A549 (cell line): Measurements from ENCODE around the gene C1QL3. TPM values are rescaled to one million over a fixed set of nuclear protein-coding genes. Genes with fewer than 3 reads are reported as not detected.

ENCODE experiments used
- ATAC-seq, 2 experiments: fragments of 200-7000 bp in 1 of 2; fragments of >200 bp in 1 of 2; cut with Nextera tagmentation in 1 of 2; cut with Tn5 transposase in 1 of 2; 3 replicates each; pipeline versions ENCODE4 v1.8.0 to v1.9.1; 2018 to 2020; ENCODE audit warnings: mild to moderate bottlenecking in 1 of 2, moderate library complexity in 1 of 2
- CTCF ChIA-PET: fragments of 300-600 bp; sonication (Branson Sonifier 250); formaldehyde crosslinking; extraction: SDS; loops from one replicate; lab custom pipeline; 2021; ENCODE audit warnings: antibody characterized with exemption, inconsistent platforms; lab: Yijun Ruan, JAX
- POLR2A ChIA-PET: fragments of 350-600 bp; formaldehyde crosslinking; extraction: SDS; loops from one replicate; lab custom pipeline; 2021; ENCODE audit warnings: antibody characterized with exemption, inconsistent platforms; lab: Yijun Ruan, JAX
- DNase-seq, 2 experiments: peaks; one replicate each; pipeline versions ENCODE4 v3.0.0 to v3.0.0-alpha.2; 2011 to 2016; ENCODE audit warnings: low read depth in 1 of 2, low spot score in 1 of 2
- FAIRE-seq: peaks from 2 replicates; lab custom pipeline; 2011; peaks lifted over from hg19 to GRCh38; lab: Jason Lieb, UNC
- H3K27ac ChIP-seq, 2 experiments: fragments of >200 bp; sonication (Bioruptor Twin); formaldehyde crosslinking; 3 replicates each; pipeline ENCODE4 v1.5.1; 2016 to 2017
- H3K4me1 ChIP-seq: fragments of >200 bp; sonication (Bioruptor Twin); formaldehyde crosslinking; 3 replicates; pipeline ENCODE4 v1.6.1; 2016
- H3K4me2 ChIP-seq: fragments of >200 bp; sonication (Bioruptor Twin); formaldehyde crosslinking; 3 replicates; pipeline ENCODE4 v1.6.1; 2016
- H3K4me3 ChIP-seq: fragments of >200 bp; sonication (Bioruptor Twin); formaldehyde crosslinking; 3 replicates; pipeline ENCODE4 v1.5.1; 2016
- H3K9me3 ChIP-seq: fragments of >200 bp; sonication (Bioruptor Twin); formaldehyde crosslinking; 3 replicates; pipeline ENCODE4 v1.6.1; 2016
- CBX2 ChIP-seq: fragments of 200-600 bp; sonication (generic); IDR thresholded peaks from 2 replicates; pipeline ENCODE4 v1.6.1; 2016; ENCODE audit warnings: low read depth, mild to moderate bottlenecking, borderline replicate concordance
- CTCF ChIP-seq: fragments of >200 bp; sonication (Bioruptor Twin); formaldehyde crosslinking; IDR thresholded peaks from 3 replicates; pipeline ENCODE4 v1.5.1; 2016
- E2F6 ChIP-seq: IDR thresholded peaks from 2 replicates; pipeline ENCODE4 v1.6.1; 2012; ENCODE audit warnings: low read depth, borderline replicate concordance
- HDAC2 ChIP-seq: fragments of 200-600 bp; sonication (generic); IDR thresholded peaks from 2 replicates; pipeline ENCODE4 v1.6.1; 2016
- JUN ChIP-seq, 2 experiments: fragments of >200 bp; sonication (Bioruptor Twin); formaldehyde crosslinking; IDR thresholded peaks; 2 replicates in 1 of 2; 3 replicates in 1 of 2; pipeline ENCODE4 v1.6.1; 2016 to 2017
- KDM1A ChIP-seq: fragments of 200-600 bp; sonication (generic); IDR thresholded peaks from 2 replicates; pipeline ENCODE4 v1.6.1; 2016; ENCODE audit warnings: low read depth, mild to moderate bottlenecking
- KDM5A ChIP-seq: fragments of 200-600 bp; sonication (generic); IDR thresholded peaks from 2 replicates; pipeline ENCODE4 v1.6.1; 2016; ENCODE audit warnings: antibody characterized with exemption, mild to moderate bottlenecking
- NPAS2 ChIP-seq: fragments of 250-450 bp; sonication (Bioruptor Pico); IDR thresholded peaks from 2 replicates; pipeline ENCODE4 v1.8.0; 2022; ENCODE audit warnings: mild to moderate bottlenecking, moderate library complexity, borderline replicate concordance
- RAD21 ChIP-seq, 2 experiments: fragments of >200 bp in 1 of 2; sonication (Bioruptor Twin) in 1 of 2; formaldehyde crosslinking in 1 of 2; IDR thresholded peaks in 1 of 2; conservative IDR thresholded peaks in 1 of 2; 2 replicates in 1 of 2; 3 replicates in 1 of 2; pipeline ENCODE4 v1.6.1; 2012 to 2018; ENCODE audit warnings: inconsistent platforms in 1 of 2
- RNF2 ChIP-seq: fragments of 200-600 bp; sonication (generic); IDR thresholded peaks from 2 replicates; pipeline ENCODE4 v1.6.1; 2016; ENCODE audit warnings: low read depth, mild to moderate bottlenecking, antibody characterized with exemption, moderate library complexity, borderline replicate concordance
- SMC3 ChIP-seq: fragments of >200 bp; sonication (Bioruptor Twin); formaldehyde crosslinking; IDR thresholded peaks from 3 replicates; pipeline ENCODE4 v1.6.1; 2018; ENCODE audit warnings: inconsistent platforms
- TFCP2L1 ChIP-seq: fragments of 250-450 bp; sonication (Bioruptor Pico); IDR thresholded peaks from 2 replicates; pipeline ENCODE4 v1.5.0; 2021; ENCODE audit warnings: mild to moderate bottlenecking
- ZC3H11A ChIP-seq: fragments of 450-650 bp; IDR thresholded peaks from 2 replicates; pipeline ENCODE4 v1.6.1; 2014; ENCODE audit warnings: antibody characterized with exemption, mild to moderate bottlenecking
- ZSCAN20 ChIP-seq: fragments of 250-450 bp; sonication (Bioruptor Pico); IDR thresholded peaks from 2 replicates; pipeline ENCODE4 v1.8.0; 2022; ENCODE audit warnings: mild to moderate bottlenecking, moderate library complexity
- WGBS: methylation state at CpG from one replicate; pipeline ENCODE4 v1.1.6; 2017; ENCODE audit errors: missing lambda C conversion rate; 5-methylcytosine and 5-hydroxymethylcytosine counted together
- polyA plus RNA-seq, 4 experiments: library from polyadenylated mRNA; depleted of rRNA in 3 of 4; stranded (reverse); fragments of >200 nt; fragmentation: RNase III in 1 of 4; extraction: RNeasy Plus Mini Kit Qiagen cat#74134 plus additional on column Dnase treatment in 1 of 4; gene quantifications; 2 replicates in 3 of 4; 3 replicates in 1 of 4; pipeline ENCODE4 v1.2.3, GENCODE V29; 2011 to 2017

The C1QL3 gene
- polyA plus RNA-seq, 2 of the 4 experiments (the other 2 are of a cell fraction), result not detected

- TF ChIP-seq CTCF, result no peak
- TF ChIP-seq, all 56 proteins: peak for 0
Observed at GRCh38 chr10:16520900-16521299, 779 bp downstream of the C1QL3 start (continued).

- no peak overlapping the region for H3K27ac ChIP-seq
- ChIA-PET CTCF (interaction anchor here (2.6 kb wide), 1 partner anchor 24 kb away, joined by 6 read pairs; no protein-coding TSS in a partner anchor), POLR2A (no interaction called here)
- no peaks in the 10 kb centered on the region for H3K4me1 ChIP-seq
- ATAC-seq (no peak), FAIRE-seq (no peak), DNase-seq (no peak)
- WGBS, result 96% methylated on average over 83 of the region's 104 CpGs
- no peak for TF ChIP-seq HDAC2
- H3K4me2 ChIP-seq, result no peak overlapping the region
- no peaks in the 10 kb centered on the region for H3K9me3 ChIP-seq
- no peak overlapping the region for H3K4me3 ChIP-seq
Observed at GRCh38 chr10:16519908-16520861, 1.5 kb downstream of the C1QL3 start.

- Histone ChIP-seq H3K4me1 (no peaks in the 10 kb centered on the region), H3K4me2 (no peak overlapping the region), H3K4me3 (no peak overlapping the region), H3K27ac (no peak overlapping the region), H3K9me3 (no peaks in the 10 kb centered on the region)
- POLR2A ChIA-PET, result no interaction called here
- CTCF ChIA-PET, result interaction anchor here (0.7 to 2.6 kb wide), 4 partner anchors 19 to 617 kb away, joined by 3 to 6 read pairs (median 3); no protein-coding TSS in a partner anchor
- no peak for DNase-seq
- FAIRE-seq, result no peak
- no peak for TF ChIP-seq CBX2
- TF ChIP-seq RNF2, result no peak
- no peak for TF ChIP-seq NPAS2 (CRISPR knock-in tag)
- TF ChIP-seq JUN (IDR thresholded peaks at IDR 0.05), result no peak
- TF ChIP-seq E2F6, result no peak
- no peak for TF ChIP-seq KDM1A
- WGBS, result 89% methylated on average over 31 of the region's 31 CpGs
- ATAC-seq, result no peak
Observed at GRCh38 chr10:16519250-16519907, 2.3 kb downstream of the C1QL3 start.

GRCh38 chr10:16518822-16519221 lies 2.9 kb downstream of the C1QL3 start:
- H3K4me1 ChIP-seq, result no peaks in the 10 kb centered on the region

More at GRCh38 chr10:16518822-16519221, 2.9 kb downstream of the C1QL3 start:
- Histone ChIP-seq H3K4me3 (no peak overlapping the region), H3K9me3 (no peaks in the 10 kb centered on the region), H3K4me2 (no peak overlapping the region), H3K27ac (no peak overlapping the region)
- ATAC-seq, result 0 out of 6 replicates have a peak, but pooled peaks of 1 of the 2 experiments have one; percentile 36
- TF ChIP-seq RAD21 (conservative IDR thresholded peaks at IDR 0.05 in 1 of 2, IDR thresholded peaks at IDR 0.05 in 1 of 2) (peak; percentile 17 to 39; a peak in 3 of 5 replicates), SMC3 (peak; percentile 33; the same call in 1 of the 3 replicates), ZSCAN20 (CRISPR knock-in tag) (no peak), CTCF (peak; percentile 38; the same call in 2 of the 3 replicates), KDM5A (no peak), ZC3H11A (no peak), TFCP2L1 (CRISPR knock-in tag) (no peak)
- no peak for DNase-seq
- WGBS, result 53% methylated on average over 4 of the region's 4 CpGs
- ChIA-PET CTCF (interaction anchor here (0.7 to 2.6 kb wide), 4 partner anchors 19 to 616 kb away, joined by 3 to 6 read pairs (median 3); no protein-coding TSS in a partner anchor), POLR2A (no interaction called here)
- no peak for FAIRE-seq
